ENCODE data around the gene EBF3. TPM values are rescaled to one million over a fixed set of nuclear protein-coding genes. Genes with fewer than 3 reads are reported as not detected.

EBF3 gene
- total and polyA plus RNA-seq, 9 of the 15 experiments (the other 6 are each of a cell fraction or from before 2014, with no cell fraction given) = not detected

GRCh38 chr10:129865960-129866359, 98.1 kb downstream of the EBF3 start:
- Histone ChIP-seq H3K9me1 (ENCODE audit: control insufficient read depth, insufficient read depth, low read length) (no peaks in the 10 kb centered on the region), H3K4me1 (replicated peaks in 1 of 2; ENCODE audit: control insufficient read depth in 2 of 2, insufficient read depth in 2 of 2, low read length in 2 of 2) (no peaks in the 10 kb centered on the region), H3K4me3 (no peak overlapping the region), H3K9ac (ENCODE audit: insufficient read depth in 1 of 2, low read depth in 2 of 2, low read length in 2 of 2) (no peak overlapping the region), H3K27me3 (ENCODE audit: control insufficient read depth in 2 of 2, insufficient read depth in 2 of 2, low read length in 2 of 2) (peaks cover 3 to 50% of the 10 kb centered on the region in 2 experiments; a peak in 4 of 5 replicates), H3K36me3 (ENCODE audit: control insufficient read depth, insufficient read depth, low read length) (no peaks in the 10 kb centered on the region), H4K20me1 (replicated peaks; ENCODE audit: control insufficient read depth, insufficient read depth, low read length) (no peaks in the 10 kb centered on the region; the same call in 1 of the 2 replicates), H3K79me2 (ENCODE audit: control insufficient read depth, insufficient read depth, low read length) (no peaks in the 10 kb centered on the region), H2AFZ (ENCODE audit: low read depth, low read length) (no peak overlapping the region), H3K27ac (ENCODE audit: extremely low read depth, low read depth, low read length) (no peak overlapping the region), H3K9me3 (replicated peaks; ENCODE audit: control insufficient read depth, insufficient read depth, low read depth, low read length) (no peaks in the 10 kb centered on the region), H3K4me2 (ENCODE audit: insufficient read depth, low read length) (no peak overlapping the region)
- intact Hi-C loops (cut with micrococcal nuclease) (no loop called here), in situ Hi-C loops (cut with MboI) (no loop called here)
- ChIA-PET CTCF (ENCODE audit: low intra/inter-chr PET ratio) (no interaction called here), POLR2A (no interaction called here)
- DNase-seq (ENCODE audit: extremely low read depth in 1 of 4, low spot score in 3 of 4) = no peak
- BruUV-seq (replicated peaks) = no TSS peak
- 0% methylated on average over 2 of the region's 2 CpGs for WGBS (ENCODE audit: insufficient coverage, low coverage, missing lambda C conversion rate)
- no peak for FAIRE-seq
- ATAC-seq = no peak
- TF ChIP-seq, protein P1, sequence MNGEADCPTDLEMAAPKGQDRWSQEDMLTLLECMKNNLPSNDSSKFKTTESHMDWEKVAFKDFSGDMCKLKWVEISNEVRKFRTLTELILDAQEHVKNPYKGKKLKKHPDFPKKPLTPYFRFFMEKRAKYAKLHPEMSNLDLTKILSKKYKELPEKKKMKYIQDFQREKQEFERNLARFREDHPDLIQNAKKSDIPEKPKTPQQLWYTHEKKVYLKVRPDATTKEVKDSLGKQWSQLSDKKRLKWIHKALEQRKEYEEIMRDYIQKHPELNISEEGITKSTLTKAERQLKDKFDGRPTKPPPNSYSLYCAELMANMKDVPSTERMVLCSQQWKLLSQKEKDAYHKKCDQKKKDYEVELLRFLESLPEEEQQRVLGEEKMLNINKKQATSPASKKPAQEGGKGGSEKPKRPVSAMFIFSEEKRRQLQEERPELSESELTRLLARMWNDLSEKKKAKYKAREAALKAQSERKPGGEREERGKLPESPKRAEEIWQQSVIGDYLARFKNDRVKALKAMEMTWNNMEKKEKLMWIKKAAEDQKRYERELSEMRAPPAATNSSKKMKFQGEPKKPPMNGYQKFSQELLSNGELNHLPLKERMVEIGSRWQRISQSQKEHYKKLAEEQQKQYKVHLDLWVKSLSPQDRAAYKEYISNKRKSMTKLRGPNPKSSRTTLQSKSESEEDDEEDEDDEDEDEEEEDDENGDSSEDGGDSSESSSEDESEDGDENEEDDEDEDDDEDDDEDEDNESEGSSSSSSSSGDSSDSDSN (IDR thresholded peaks at IDR 0.05; ENCODE audit: borderline replicate concordance in 1 of 2, low read depth in 2 of 2, low read length in 2 of 2) = no peak
- TF ChIP-seq GABPA (tag; conservative IDR thresholded peaks at IDR 0.05; ENCODE audit: low read depth) = no peak
- TF ChIP-seq TCFL5 (CRISPR knock-in tag; conservative IDR thresholded peaks at IDR 0.05) = no peak
- TF ChIP-seq ERF (CRISPR knock-in tag; IDR thresholded peaks at IDR 0.05) = no peak
- TF ChIP-seq RBM22 (IDR thresholded peaks at IDR 0.05; ENCODE audit: low read depth, low read length, poor library complexity, severe bottlenecking) = no peak
- no peak for TF ChIP-seq NEUROD1 (IDR thresholded peaks at IDR 0.05; ENCODE audit: borderline replicate concordance, low read depth, low read length, partially characterized antibody)
- no peak for TF ChIP-seq CTBP1 (IDR thresholded peaks at IDR 0.05; ENCODE audit: borderline replicate concordance)
- no peak for TF ChIP-seq ZNF512 (tag; IDR thresholded peaks at IDR 0.05)
- TF ChIP-seq CBFB (CRISPR knock-in tag; IDR thresholded peaks at IDR 0.05) = no peak
- TF ChIP-seq MTA2 (IDR thresholded peaks at IDR 0.05; ENCODE audit: low read depth) = no peak
- TF ChIP-seq MAZ (CRISPR knock-in tag; conservative IDR thresholded peaks at IDR 0.05 in 1 of 2, IDR thresholded peaks at IDR 0.05 in 1 of 2) = no peak
- TF ChIP-seq SRSF9 (IDR thresholded peaks at IDR 0.05; ENCODE audit: borderline replicate concordance, low read depth, low read length) = no peak
- no peak for TF ChIP-seq FOXA1 (IDR thresholded peaks at IDR 0.05; ENCODE audit: borderline replicate concordance)
- TF ChIP-seq MCM7 (IDR thresholded peaks at IDR 0.05) = no peak
- no peak for TF ChIP-seq IRF1 (CRISPR knock-in tag; IDR thresholded peaks at IDR 0.05; ENCODE audit: borderline replicate concordance)
- TF ChIP-seq, protein P2, sequence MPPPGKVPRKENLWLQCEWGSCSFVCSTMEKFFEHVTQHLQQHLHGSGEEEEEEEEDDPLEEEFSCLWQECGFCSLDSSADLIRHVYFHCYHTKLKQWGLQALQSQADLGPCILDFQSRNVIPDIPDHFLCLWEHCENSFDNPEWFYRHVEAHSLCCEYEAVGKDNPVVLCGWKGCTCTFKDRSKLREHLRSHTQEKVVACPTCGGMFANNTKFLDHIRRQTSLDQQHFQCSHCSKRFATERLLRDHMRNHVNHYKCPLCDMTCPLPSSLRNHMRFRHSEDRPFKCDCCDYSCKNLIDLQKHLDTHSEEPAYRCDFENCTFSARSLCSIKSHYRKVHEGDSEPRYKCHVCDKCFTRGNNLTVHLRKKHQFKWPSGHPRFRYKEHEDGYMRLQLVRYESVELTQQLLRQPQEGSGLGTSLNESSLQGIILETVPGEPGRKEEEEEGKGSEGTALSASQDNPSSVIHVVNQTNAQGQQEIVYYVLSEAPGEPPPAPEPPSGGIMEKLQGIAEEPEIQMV (tag; conservative IDR thresholded peaks at IDR 0.05; ENCODE audit: low read depth) = no peak
- no peak for TF ChIP-seq ZC3H11A (IDR thresholded peaks at IDR 0.05; ENCODE audit: low read depth, low read length)
- no peak for TF ChIP-seq SETDB1 (IDR thresholded peaks at IDR 0.05; ENCODE audit: low read length)
